ENCODE measurements around the gene RABL2A.
"Not testable (repeated sequence)": the region's sequence is repeated elsewhere in the genome, so short reads cannot be mapped to it uniquely, and the experiment has no call there.

RABL2A gene

DNA sequence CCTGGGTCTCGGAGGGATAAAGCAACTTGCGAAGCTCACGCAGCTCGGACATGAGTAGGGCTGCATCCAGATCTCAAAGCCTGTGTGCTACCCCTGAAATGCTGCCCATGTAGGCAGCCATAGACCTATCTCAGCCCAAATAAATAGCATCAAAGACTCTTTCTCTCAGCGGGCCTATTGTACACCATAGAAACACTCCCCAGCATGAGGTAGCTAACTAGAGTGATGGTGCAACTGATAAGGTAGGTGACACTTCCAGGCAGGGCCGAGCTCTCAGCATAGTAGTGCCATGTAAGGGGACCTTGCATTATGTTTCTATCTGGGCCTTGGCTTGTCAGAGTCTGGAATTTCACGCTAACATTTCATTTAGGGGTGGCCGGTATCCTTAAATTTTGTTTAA is 52.4 kb downstream of the RABL2A start:
- Histone ChIP-seq H3K9me2 (replicated peaks; ENCODE audit: insufficient read depth, low read length) (no peaks in the 10 kb centered on the region), H3F3A (ENCODE audit: insufficient read depth, low read length) (no peaks in the 10 kb centered on the region), H2AFZ (ENCODE audit: low read length) (no peak overlapping the region), H4K20me1 (ENCODE audit: insufficient read depth, low read length) (no peaks in the 10 kb centered on the region), H3K36me3 (replicated peaks; ENCODE audit: insufficient read depth, low read length) (no peaks in the 10 kb centered on the region), H3K79me2 (ENCODE audit: low read length) (no peaks in the 10 kb centered on the region), H3K27me3 (replicated peaks; ENCODE audit: insufficient read depth, low read length) (no peaks in the 10 kb centered on the region), H3K27ac (ENCODE audit: low read length) (no peak overlapping the region), H3K4me1 (ENCODE audit: low read length) (no peaks in the 10 kb centered on the region), H3K4me3 (ENCODE audit: low read length) (no peak overlapping the region), H3K9me3 (replicated peaks; ENCODE audit: insufficient read depth, low read length) (no peaks in the 10 kb centered on the region), H3K9ac (ENCODE audit: low read length) (no peak overlapping the region), H3K4me2 (ENCODE audit: low read depth, low read length) (no peak overlapping the region)
- no peak for DNase-seq
- TF ChIP-seq, protein P1, sequence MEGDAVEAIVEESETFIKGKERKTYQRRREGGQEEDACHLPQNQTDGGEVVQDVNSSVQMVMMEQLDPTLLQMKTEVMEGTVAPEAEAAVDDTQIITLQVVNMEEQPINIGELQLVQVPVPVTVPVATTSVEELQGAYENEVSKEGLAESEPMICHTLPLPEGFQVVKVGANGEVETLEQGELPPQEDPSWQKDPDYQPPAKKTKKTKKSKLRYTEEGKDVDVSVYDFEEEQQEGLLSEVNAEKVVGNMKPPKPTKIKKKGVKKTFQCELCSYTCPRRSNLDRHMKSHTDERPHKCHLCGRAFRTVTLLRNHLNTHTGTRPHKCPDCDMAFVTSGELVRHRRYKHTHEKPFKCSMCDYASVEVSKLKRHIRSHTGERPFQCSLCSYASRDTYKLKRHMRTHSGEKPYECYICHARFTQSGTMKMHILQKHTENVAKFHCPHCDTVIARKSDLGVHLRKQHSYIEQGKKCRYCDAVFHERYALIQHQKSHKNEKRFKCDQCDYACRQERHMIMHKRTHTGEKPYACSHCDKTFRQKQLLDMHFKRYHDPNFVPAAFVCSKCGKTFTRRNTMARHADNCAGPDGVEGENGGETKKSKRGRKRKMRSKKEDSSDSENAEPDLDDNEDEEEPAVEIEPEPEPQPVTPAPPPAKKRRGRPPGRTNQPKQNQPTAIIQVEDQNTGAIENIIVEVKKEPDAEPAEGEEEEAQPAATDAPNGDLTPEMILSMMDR (IDR thresholded peaks at IDR 0.05; ENCODE audit: low read length), result no peak
- no peak for TF ChIP-seq EZH2 (optimal IDR thresholded peaks at IDR 0.05; ENCODE audit: low read depth, low read length)
- no peak for TF ChIP-seq EZH2phosphoT487 (IDR thresholded peaks at IDR 0.05; ENCODE audit: low read length)

DNA sequence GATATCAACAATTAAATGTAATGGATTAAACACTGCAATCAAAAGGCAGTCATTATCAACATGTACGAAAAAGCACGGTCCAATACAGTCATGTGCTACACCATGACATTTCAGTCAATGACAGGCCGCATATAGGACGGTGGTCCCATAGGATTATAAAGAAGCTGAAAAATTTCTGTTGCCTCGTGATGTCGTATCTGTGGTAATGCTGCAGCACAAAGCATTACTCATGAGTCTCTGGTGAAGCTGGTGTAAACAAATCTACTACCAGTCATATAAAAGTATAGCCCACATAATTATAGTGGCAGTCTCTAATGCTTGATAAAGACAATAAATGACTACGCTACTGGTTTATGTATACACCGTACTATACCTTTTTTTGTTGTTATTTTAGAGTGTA is 58.4 kb downstream of the RABL2A start:
- H3K27ac ChIP-seq (ENCODE audit: low read length), result no peak overlapping the region
- H3K9me2 ChIP-seq (replicated peaks; ENCODE audit: insufficient read depth, low read length), result no peaks in the 10 kb centered on the region
- H3K4me3 ChIP-seq (ENCODE audit: low read length), result no peak overlapping the region
- H3K27me3 ChIP-seq (replicated peaks; ENCODE audit: insufficient read depth, low read length), result no peaks in the 10 kb centered on the region
- no peaks in the 10 kb centered on the region for H3K79me2 ChIP-seq (ENCODE audit: low read length)
- H4K20me1 ChIP-seq (ENCODE audit: insufficient read depth, low read length), result no peaks in the 10 kb centered on the region
- no peak for DNase-seq
- H3K9ac ChIP-seq (ENCODE audit: low read length), result no peak overlapping the region
- no peak overlapping the region for H2AFZ ChIP-seq (ENCODE audit: low read length)
- H3K36me3 ChIP-seq (replicated peaks; ENCODE audit: insufficient read depth, low read length), result no peaks in the 10 kb centered on the region
- TF ChIP-seq, protein P1 (IDR thresholded peaks at IDR 0.05; ENCODE audit: low read length), result no peak
- TF ChIP-seq EZH2 (optimal IDR thresholded peaks at IDR 0.05; ENCODE audit: low read depth, low read length) (no peak), EZH2phosphoT487 (IDR thresholded peaks at IDR 0.05; ENCODE audit: low read length) (no peak)
- H3K9me3 ChIP-seq (replicated peaks; ENCODE audit: insufficient read depth, low read length), result no peaks in the 10 kb centered on the region
- no peaks in the 10 kb centered on the region for H3F3A ChIP-seq (ENCODE audit: insufficient read depth, low read length)
- H3K4me1 ChIP-seq (ENCODE audit: low read length), result no peaks in the 10 kb centered on the region
- H3K4me2 ChIP-seq (ENCODE audit: low read depth, low read length), result no peak overlapping the region

GRCh38 chr2:113686537-113686936 is 59.5 kb downstream of the RABL2A start:
- Histone ChIP-seq H3K27me3 (replicated peaks; ENCODE audit: insufficient read depth, low read length) (no peaks in the 10 kb centered on the region), H3K27ac (ENCODE audit: low read length) (no peak overlapping the region), H3K9me3 (replicated peaks; ENCODE audit: insufficient read depth, low read length) (no peaks in the 10 kb centered on the region), H3K9ac (ENCODE audit: low read length) (no peak overlapping the region), H4K20me1 (ENCODE audit: insufficient read depth, low read length) (no peaks in the 10 kb centered on the region), H3K79me2 (ENCODE audit: low read length) (no peaks in the 10 kb centered on the region), H3K9me2 (replicated peaks; ENCODE audit: insufficient read depth, low read length) (no peaks in the 10 kb centered on the region), H2AFZ (ENCODE audit: low read length) (no peak overlapping the region), H3K4me2 (ENCODE audit: low read depth, low read length) (no peak overlapping the region), H3K4me1 (ENCODE audit: low read length) (no peaks in the 10 kb centered on the region), H3K4me3 (ENCODE audit: low read length) (no peak overlapping the region), H3F3A (ENCODE audit: insufficient read depth, low read length) (no peaks in the 10 kb centered on the region), H3K36me3 (replicated peaks; ENCODE audit: insufficient read depth, low read length) (no peaks in the 10 kb centered on the region)
- DNase-seq, result no peak
- TF ChIP-seq, protein P1 (IDR thresholded peaks at IDR 0.05; ENCODE audit: low read length), result no peak
- TF ChIP-seq EZH2phosphoT487 (IDR thresholded peaks at IDR 0.05; ENCODE audit: low read length), result no peak
- TF ChIP-seq EZH2 (optimal IDR thresholded peaks at IDR 0.05; ENCODE audit: low read depth, low read length), result no peak

- not testable (repeated sequence) for H3K27me3 ChIP-seq (replicated peaks; ENCODE audit: insufficient read depth, low read length); H3K9ac ChIP-seq (ENCODE audit: low read length); H3K36me3 ChIP-seq (replicated peaks; ENCODE audit: insufficient read depth, low read length); DNase-seq; H3K4me2 ChIP-seq (ENCODE audit: low read depth, low read length); H3K79me2 ChIP-seq (ENCODE audit: low read length); H2AFZ ChIP-seq (ENCODE audit: low read length); H4K20me1 ChIP-seq (ENCODE audit: insufficient read depth, low read length); H3K4me3 ChIP-seq (ENCODE audit: low read length); H3K9me3 ChIP-seq (replicated peaks; ENCODE audit: insufficient read depth, low read length); H3K9me2 ChIP-seq (replicated peaks; ENCODE audit: insufficient read depth, low read length); H3K27ac ChIP-seq (ENCODE audit: low read length)
- Histone ChIP-seq H3F3A (ENCODE audit: insufficient read depth, low read length) (peaks cover 16% of the 10 kb centered on the region), H3K4me1 (ENCODE audit: low read length) (peaks cover 20% of the 10 kb centered on the region)
Measured at GRCh38 chr2:113690871-113691270, 63.8 kb downstream of the RABL2A start.
